ENCODE data around the gene PPIF. TPM values are rescaled to one million over a fixed set of nuclear protein-coding genes. Genes with fewer than 3 reads are reported as not detected.

PPIF gene
- total RNA-seq, 1 experiment from 2014 or later, result 26.9 TPM

GRCh38 chr10:79399223-79399831, 52.1 kb downstream of the PPIF start:
- in situ Hi-C loops (cut with HindIII; ENCODE audit: low pct_unique_long_range_greater_than_20kb, low sequenced_read_pairs), result no loop called here
- DNase-seq (ENCODE audit: low read depth, low spot score), result peak; percentile 42

GRCh38 chr10:79400146-79401004, 53.1 kb downstream of the PPIF start:
- in situ Hi-C loops (cut with HindIII; ENCODE audit: low pct_unique_long_range_greater_than_20kb, low sequenced_read_pairs), result no loop called here
- peak; percentile 63 for DNase-seq (ENCODE audit: low read depth, low spot score)

- DNase-seq (ENCODE audit: low read depth, low spot score), result no peak
Observed at GRCh38 chr10:79401015-79401921, 54.0 kb downstream of the PPIF start.

DNA sequence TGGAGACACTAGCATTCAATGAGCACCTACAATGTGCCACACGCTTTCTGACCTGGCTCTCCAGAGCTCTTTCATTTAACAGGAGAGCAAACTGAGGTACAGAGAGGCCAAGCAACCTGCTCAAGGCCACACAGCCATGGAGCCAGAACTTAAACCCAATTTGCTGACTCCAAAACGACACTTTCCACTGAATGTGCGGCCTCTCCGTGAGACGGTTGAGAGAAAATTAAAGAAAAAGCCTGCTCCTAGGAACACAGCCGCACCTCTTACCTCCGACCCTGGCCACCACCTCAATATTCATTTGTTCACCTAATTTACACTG, 55.3 kb downstream of the PPIF start:
- in situ Hi-C loops (cut with HindIII; ENCODE audit: low pct_unique_long_range_greater_than_20kb, low sequenced_read_pairs), result no loop called here
- DNase-seq (ENCODE audit: low read depth, low spot score), result no peak

More at GRCh38 chr10:79401015-79401921, 54.0 kb downstream of the PPIF start:
- in situ Hi-C loops (cut with HindIII; ENCODE audit: low pct_unique_long_range_greater_than_20kb, low sequenced_read_pairs), result no loop called here

DNA sequence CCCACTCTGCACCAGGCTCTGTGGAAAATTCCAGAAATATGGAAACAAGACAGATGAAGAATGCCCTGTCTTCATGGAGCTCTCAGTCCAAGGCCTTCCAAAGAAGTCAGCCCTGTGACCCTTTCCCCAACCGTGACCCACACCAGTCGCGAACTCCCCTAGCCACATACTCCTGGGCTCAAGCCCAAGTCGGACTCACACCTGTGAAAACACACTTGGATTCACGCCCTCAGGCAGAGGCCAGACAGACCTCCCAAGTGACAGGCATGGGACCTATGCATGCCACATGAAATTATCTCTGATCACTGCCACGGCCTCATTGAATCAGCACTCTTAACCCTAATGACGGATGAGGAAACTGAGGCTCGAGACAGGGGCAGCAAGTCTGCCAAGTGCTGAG, 55.7 kb downstream of the PPIF start:
- no peak for DNase-seq (ENCODE audit: low read depth, low spot score)
- in situ Hi-C loops (cut with HindIII; ENCODE audit: low pct_unique_long_range_greater_than_20kb, low sequenced_read_pairs), result no loop called here

DNA sequence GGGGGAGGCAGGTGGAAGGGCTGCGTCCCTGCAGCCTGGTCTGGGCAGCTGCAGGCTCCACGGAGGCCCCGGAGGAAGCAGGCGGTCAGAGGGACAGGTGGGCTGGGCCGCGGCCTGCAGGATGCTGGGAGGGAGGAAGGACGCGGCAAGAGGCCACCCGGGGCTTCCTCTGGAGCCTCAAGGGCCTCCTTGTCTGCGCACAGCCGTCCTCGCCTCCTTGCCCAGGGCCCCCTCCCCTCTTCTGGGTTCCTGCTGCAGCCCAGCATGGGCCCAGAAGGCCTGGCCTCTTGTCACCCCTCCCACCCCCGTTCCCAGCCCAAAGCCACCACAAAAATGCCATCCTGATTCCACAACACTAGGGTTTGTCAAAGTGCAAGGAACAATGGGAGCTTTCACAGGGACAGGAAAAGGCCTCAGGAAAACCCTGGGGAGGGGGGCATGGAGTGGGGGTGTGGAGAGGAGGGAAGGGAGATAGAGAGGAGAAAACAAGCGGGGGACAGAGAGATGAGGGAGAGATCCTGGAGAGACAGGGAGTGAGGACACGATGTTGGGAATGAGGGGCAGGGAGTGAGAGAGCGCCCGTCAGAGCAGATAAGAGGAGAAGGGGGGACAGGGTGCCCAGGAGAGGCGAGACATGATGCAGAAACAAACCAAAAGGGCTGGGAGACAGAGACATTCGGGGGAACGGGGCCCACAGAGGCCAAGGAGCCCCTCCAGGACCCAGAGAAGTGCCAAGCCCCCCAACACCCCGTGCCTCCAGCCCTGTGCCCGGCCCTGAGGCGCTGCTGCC, 56.4 kb downstream of the PPIF start:
- DNase-seq (ENCODE audit: low read depth, low spot score), result peak; percentile 72
- in situ Hi-C loops (cut with HindIII; ENCODE audit: low pct_unique_long_range_greater_than_20kb, low sequenced_read_pairs), result no loop called here

DNA sequence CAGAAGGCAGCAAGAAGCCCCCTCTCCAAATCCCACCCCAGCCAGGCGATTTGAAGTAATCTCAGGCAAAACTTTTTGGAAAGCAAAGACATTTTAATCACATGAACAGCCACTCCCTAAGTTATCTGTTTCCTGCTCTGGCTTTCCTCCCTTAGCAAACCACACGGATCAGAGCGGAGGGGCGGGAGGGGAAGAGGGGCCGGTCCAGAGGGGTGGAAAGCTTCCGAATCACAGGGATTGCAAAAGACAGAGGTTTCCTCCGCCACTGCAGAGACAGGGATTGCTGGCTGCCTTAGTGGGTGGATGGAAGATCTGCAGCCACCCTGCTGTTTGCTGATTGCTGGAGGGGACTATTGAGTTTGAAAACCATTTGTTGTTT, 57.0 kb downstream of the PPIF start:
- DNase-seq (ENCODE audit: low read depth, low spot score), result peak; percentile 20
- in situ Hi-C loops (cut with HindIII; ENCODE audit: low pct_unique_long_range_greater_than_20kb, low sequenced_read_pairs), result no loop called here

GRCh38 chr10:79404690-79405131, 57.4 kb downstream of the PPIF start:
- in situ Hi-C loops (cut with HindIII; ENCODE audit: low pct_unique_long_range_greater_than_20kb, low sequenced_read_pairs), result no loop called here
- DNase-seq (ENCODE audit: low read depth, low spot score), result no peak

Other genes starting within 250 kb of the PPIF start
- gene ZCCHC24, start 98.2 kb downstream of the PPIF start, total RNA-seq (2014; rRNA removed; shearing (Covaris generic)), result 3.3 and 4.0 TPM in 2 replicates
- 0.58 and 0.59 TPM in 2 replicates for gene EIF5AL1, start 165.1 kb downstream of the PPIF start, total RNA-seq (2014; rRNA removed; shearing (Covaris generic))
- not detected in 2 replicates for gene SFTPA2, start 212.9 kb downstream of the PPIF start, total RNA-seq (2014; rRNA removed; shearing (Covaris generic))

Measured in SK-MEL-5 (cell line).